Muscle of leg (tissue), 11 donors: ENCODE results near the gene KCNG2. TPM values are rescaled to one million over a fixed set of nuclear protein-coding genes. Genes with fewer than 3 reads are reported as not detected.

Source experiments
- DNase-seq: peaks from one replicate; pipeline ENCODE4 v3.0.0; 2013
- H3K27ac ChIP-seq: one replicate; pipeline ENCODE4 v1.5.1; 2013; ENCODE audit warnings: mild to moderate bottlenecking, low read length, control low read depth
- H3K27me3 ChIP-seq: one replicate; pipeline ENCODE4 v1.6.1; 2013; ENCODE audit warnings: low read length; ENCODE audit not compliant: control insufficient read depth, insufficient read depth
- H3K36me3 ChIP-seq: one replicate; pipeline ENCODE4 v1.6.1; 2013; ENCODE audit warnings: low read length; ENCODE audit not compliant: control insufficient read depth, insufficient read depth
- H3K4me1 ChIP-seq: one replicate; pipeline ENCODE4 v1.6.1; 2013; ENCODE audit warnings: low read length; ENCODE audit not compliant: control insufficient read depth, insufficient read depth
- H3K4me3 ChIP-seq: one replicate; pipeline ENCODE4 v1.5.1; 2013; ENCODE audit warnings: low read length, control low read depth
- H3K9me3 ChIP-seq: replicated peaks from 2 replicates; pipeline ENCODE4 v1.6.1; 2013; ENCODE audit warnings: low read depth, low read length; ENCODE audit not compliant: control insufficient read depth
- whole genome bisulfite sequencing: methylation state at CpG from one replicate; pipeline ENCODE4 v1.1.5; 2013; ENCODE audit warnings: missing lambda C conversion rate; ENCODE audit not compliant: insufficient coverage; 5-methylcytosine and 5-hydroxymethylcytosine counted together
- polyA plus RNA-seq, 8 donors: library from polyadenylated mRNA; unstranded; fragments of 120-200 nt; gene quantifications; one replicate each; pipeline versions ENCODE4 v1.2.1 to v1.2.3, GENCODE V29; 2013; ENCODE audit warnings: inconsistent platforms in 1 of 8, low replicate concordance in 1 of 8; ENCODE audit not compliant: insufficient read length in 8 of 8, insufficient read depth in 1 of 8
- total RNA-seq: library from RNA; stranded (reverse); fragments of 120-200 nt; gene quantifications from one replicate; pipeline ENCODE4 v1.2.4, GENCODE V29; 2013

The KCNG2 gene
- total and polyA plus RNA-seq, 9 donors: 0.44 to 1.1 (median 0.63) TPM

DNA sequence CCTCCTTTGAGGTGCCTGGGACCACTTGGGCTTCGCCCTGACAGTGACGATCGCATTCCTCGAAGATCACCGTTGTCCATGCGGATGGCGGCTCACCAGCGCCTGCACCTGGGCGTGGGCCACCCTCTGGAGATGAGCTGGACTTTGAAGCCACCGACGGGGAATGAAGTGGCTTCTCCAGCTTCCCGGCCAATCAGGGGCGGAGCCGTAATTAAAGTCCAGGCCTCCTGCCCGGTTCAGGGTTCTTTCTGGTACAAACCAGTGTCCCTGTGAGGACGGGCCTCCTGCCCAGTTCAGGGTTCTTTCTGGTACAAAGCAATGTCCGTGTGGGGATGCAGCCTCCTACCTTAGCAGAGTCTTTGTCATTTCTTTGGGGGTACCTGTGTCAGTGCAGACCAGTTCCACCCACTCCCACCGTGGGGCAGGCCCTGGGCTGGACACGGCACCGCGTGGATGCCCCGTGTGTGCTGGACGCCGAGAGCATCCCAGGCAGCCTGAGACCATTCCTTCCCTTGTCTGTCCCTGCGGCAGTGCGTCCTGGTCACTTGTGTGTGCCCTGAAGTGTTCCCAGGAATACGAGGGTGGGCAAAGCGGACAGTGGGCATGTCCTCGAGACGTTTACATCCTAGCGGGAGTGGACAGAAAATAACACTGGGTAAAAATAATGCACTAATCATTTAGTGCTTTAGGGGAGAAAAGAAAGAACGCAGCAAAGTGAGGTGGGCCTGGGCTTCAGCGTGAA, 55.0 kb downstream of the KCNG2 start:
- Histone ChIP-seq H3K27ac (no peak overlapping the region), H3K36me3 (no peaks in the 10 kb centered on the region), H3K4me1 (peaks cover 16% of the 10 kb centered on the region), H3K4me3 (no peak overlapping the region), H3K27me3 (no peaks in the 10 kb centered on the region), H3K9me3 (no peaks in the 10 kb centered on the region)
- DNase-seq: no peak
- WGBS: 88% methylated on average over 33 of the region's 33 CpGs

DNA sequence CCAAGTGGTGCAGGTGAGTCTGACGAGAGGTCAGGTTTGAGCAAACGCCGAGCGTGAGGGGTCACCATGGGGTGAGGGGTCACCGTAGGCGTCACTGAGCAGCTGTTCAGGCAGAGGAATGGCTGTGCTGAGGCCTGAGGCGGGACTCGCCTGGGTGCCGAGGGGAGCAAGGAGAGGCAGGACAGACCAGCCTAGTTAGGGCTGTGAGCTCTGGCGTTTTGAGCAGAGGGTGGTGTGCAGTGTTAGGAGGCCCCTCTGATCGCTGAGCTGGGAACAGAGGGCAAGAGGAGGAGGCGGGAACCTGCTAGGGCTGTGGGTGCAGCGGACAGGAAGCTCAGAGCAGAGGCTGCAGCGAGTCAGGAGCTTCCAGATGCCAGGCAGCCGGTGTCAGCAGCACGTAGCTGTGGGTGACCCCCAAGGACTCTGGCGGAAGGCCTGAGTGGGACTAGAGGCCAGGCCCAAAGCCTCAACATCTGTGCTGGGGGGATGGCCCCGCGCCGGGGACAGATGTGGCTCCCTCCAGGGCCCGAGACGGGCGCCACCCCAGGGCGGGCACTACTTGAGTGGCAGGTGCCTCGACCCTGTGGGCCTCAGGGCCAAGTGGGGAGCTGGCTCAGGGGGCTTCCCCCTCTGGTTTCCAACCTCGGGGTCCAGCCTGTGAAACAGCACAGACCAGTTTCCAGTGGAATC, 55.7 kb downstream of the KCNG2 start:
- no peak for DNase-seq
- Histone ChIP-seq H3K4me1 (peaks cover 18% of the 10 kb centered on the region), H3K27me3 (no peaks in the 10 kb centered on the region), H3K4me3 (no peak overlapping the region), H3K9me3 (no peaks in the 10 kb centered on the region), H3K36me3 (no peaks in the 10 kb centered on the region), H3K27ac (no peak overlapping the region)
- 67% methylated on average over 25 of the region's 26 CpGs for WGBS

DNA sequence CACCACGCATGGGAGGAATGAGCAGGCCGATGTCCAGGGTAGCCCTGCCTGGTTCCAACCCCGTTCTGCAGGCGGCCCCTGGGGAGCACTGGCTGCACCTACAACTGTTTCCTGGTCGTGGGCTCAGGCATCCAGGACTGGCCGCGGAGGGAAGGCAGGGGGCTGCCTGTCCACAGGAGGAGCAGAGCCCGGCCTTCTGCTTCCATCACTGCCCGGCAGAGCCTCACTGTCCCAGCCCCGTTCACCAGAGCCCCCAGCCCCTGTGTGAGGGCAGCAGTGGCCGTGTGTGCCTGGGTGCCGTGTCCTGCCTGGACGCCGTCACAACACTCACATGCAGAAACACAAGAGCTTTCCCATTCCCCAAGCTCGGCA, 56.2 kb downstream of the KCNG2 start:
- H3K27me3 ChIP-seq: no peaks in the 10 kb centered on the region
- 79% methylated on average over 13 of the region's 15 CpGs for WGBS
- DNase-seq: no peak

GRCh38 chr18:79855147-79855933, 57.6 kb downstream of the KCNG2 start:
- H3K27ac ChIP-seq: no peak overlapping the region
- no peak for DNase-seq
- H3K27me3 ChIP-seq: no peaks in the 10 kb centered on the region
- no peaks in the 10 kb centered on the region for H3K36me3 ChIP-seq
- H3K4me1 ChIP-seq: peaks cover 18% of the 10 kb centered on the region
- H3K9me3 ChIP-seq: no peaks in the 10 kb centered on the region
- 76% methylated on average over 11 of the region's 17 CpGs for WGBS
- H3K4me3 ChIP-seq: no peak overlapping the region

More for the DNA sequence above, 56.2 kb downstream of the KCNG2 start:
- H3K4me1 ChIP-seq: peaks cover 18% of the 10 kb centered on the region
- H3K9me3 ChIP-seq: no peaks in the 10 kb centered on the region
- no peak overlapping the region for H3K27ac ChIP-seq
- no peaks in the 10 kb centered on the region for H3K36me3 ChIP-seq
- no peak overlapping the region for H3K4me3 ChIP-seq

DNA sequence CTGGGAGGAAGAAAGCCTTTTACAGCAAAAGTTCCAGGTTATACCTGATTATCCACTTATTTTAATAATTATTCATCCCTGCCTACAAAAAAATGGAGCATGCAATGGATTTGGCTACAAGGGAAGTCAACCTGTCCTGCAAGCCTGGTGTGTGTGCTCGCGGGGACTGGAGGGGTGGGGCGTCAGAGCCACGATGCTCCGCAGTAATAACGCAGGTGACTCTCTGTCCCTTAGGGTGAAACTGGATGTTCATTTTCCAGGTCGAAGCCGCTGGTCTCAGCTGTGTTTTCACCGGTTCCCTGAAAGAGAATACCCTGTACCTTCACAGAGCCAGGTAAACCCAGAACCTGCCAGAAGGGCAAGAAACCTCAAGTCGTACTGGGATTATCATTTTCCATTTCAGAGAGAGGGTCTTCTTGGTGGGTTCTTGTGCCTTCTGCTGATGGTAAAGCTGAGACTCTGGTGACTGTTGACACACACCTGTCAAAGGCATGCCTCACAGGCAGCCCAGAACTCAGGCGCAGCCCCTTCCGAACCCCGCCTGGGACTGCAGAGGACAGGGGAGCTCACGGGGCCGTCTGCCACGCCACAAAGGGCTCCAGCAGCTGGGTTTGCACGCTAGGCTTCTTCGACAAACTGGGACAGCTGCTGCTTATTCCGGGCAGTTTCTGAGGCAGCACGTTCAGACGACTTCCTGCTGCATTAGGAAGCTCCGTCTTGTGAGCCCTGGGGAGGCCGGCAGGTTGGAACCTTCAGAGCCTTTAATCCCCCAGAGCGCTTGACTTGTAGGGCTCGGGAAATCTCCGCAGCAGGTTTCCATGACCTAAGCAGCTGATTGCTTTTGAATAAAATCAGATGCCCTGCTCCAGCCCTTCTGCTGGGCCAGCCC, 58.6 kb downstream of the KCNG2 start:
- no peaks in the 10 kb centered on the region for H3K27me3 ChIP-seq
- peaks cover under 1% of the 10 kb centered on the region for H3K9me3 ChIP-seq
- H3K4me1 ChIP-seq: peaks cover 18% of the 10 kb centered on the region
- H3K27ac ChIP-seq: no peak overlapping the region
- no peak overlapping the region for H3K4me3 ChIP-seq
- DNase-seq: peak; percentile 87
- H3K36me3 ChIP-seq: no peaks in the 10 kb centered on the region
- WGBS: 12% methylated on average over 22 of the region's 26 CpGs

- peaks cover 5% of the 10 kb centered on the region for H3K9me3 ChIP-seq
- H3K27me3 ChIP-seq: no peaks in the 10 kb centered on the region
- no peaks in the 10 kb centered on the region for H3K36me3 ChIP-seq
- peak overlapping the region; percentile 72 for H3K27ac ChIP-seq
- peaks cover 18% of the 10 kb centered on the region for H3K4me1 ChIP-seq
- DNase-seq: peak; percentile 67
- WGBS: 18% methylated on average over 8 of the region's 14 CpGs
- no peak overlapping the region for H3K4me3 ChIP-seq
Measured at GRCh38 chr18:79857082-79857671, 59.4 kb downstream of the KCNG2 start.

GRCh38 chr18:79859314-79859713, 61.6 kb downstream of the KCNG2 start:
- no peak overlapping the region for H3K4me3 ChIP-seq
- H3K27ac ChIP-seq: no peak overlapping the region
- no peaks in the 10 kb centered on the region for H3K27me3 ChIP-seq
- DNase-seq: no peak
- no peaks in the 10 kb centered on the region for H3K36me3 ChIP-seq
- peaks cover 8% of the 10 kb centered on the region for H3K9me3 ChIP-seq
- WGBS: no CpG with 5 or more reads among the region's 7 CpGs
- H3K4me1 ChIP-seq: peaks cover 18% of the 10 kb centered on the region

DNA sequence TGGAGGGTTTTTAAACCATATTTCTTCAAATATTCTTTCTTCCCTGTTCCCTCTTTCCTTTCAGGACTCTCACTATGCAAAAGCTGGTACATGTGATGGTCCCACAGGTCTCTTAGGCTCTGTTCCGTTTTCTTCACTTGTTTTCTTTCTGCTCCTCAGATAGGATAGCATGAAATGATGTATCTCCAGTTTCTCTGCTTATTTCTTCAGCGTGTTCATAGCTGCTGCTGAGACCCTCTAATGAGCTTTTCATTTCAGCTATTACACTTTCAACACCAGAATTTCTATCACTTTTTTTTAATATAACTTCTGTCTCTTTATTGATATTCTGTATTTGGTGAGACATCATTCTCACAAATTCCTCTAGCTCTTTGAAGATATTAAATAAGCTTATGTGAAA, 63.9 kb downstream of the KCNG2 start:
- WGBS: no CpG with 5 or more reads among the region's 2 CpGs
- Histone ChIP-seq H3K4me3 (no peak overlapping the region), H3K27ac (no peak overlapping the region)

DNA sequence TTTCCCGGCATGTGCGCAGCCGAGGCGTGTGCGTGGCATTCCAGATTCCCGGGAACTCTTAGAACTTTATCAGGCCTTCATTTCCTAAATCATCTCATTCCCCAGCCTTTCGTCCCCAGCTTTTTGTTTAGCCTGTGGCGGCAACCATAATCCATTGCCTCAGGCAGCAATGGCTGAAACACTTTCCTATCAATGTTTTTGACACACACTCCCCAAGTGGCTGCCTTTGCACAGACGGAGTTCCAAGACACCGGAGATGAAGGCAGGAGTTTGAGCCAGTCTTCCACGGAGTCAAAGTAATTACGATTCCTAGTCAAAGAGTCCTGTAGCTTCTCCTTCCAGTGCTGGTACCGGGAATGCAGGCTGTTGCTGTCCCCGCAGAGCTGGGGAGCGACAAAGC, 64.8 kb downstream of the KCNG2 start:
- Histone ChIP-seq H3K9me3 (peaks cover 8% of the 10 kb centered on the region), H3K4me3 (no peak overlapping the region), H3K4me1 (peaks cover 3% of the 10 kb centered on the region), H3K36me3 (no peaks in the 10 kb centered on the region), H3K27me3 (peaks cover 4% of the 10 kb centered on the region), H3K27ac (no peak overlapping the region)
- DNase-seq: no peak
- WGBS: 95% methylated on average over 15 of the region's 15 CpGs

More for the DNA sequence above, 63.9 kb downstream of the KCNG2 start:
- peaks cover 8% of the 10 kb centered on the region for H3K9me3 ChIP-seq
- no peak for DNase-seq
- peaks cover 4% of the 10 kb centered on the region for H3K27me3 ChIP-seq
- no peaks in the 10 kb centered on the region for H3K36me3 ChIP-seq
- peaks cover 11% of the 10 kb centered on the region for H3K4me1 ChIP-seq
